Progenitor cell of endocrine pancreas (in vitro differentiated cells): ENCODE results near the gene ALDH2. TPM values are rescaled to one million over a fixed set of nuclear protein-coding genes. Genes with fewer than 3 reads are reported as not detected.

Experiments used
- DNase-seq: peaks from one replicate; pipeline ENCODE4 v3.0.0; 2021; ENCODE audit warnings: low spot score; ENCODE audit not compliant: unreplicated experiment
- H3K27ac Mint-ChIP-seq: 2 replicates; pipeline ENCODE4 v1.8.0; 2021; ENCODE audit warnings: mild to moderate bottlenecking, moderate library complexity, mixed read lengths
- H3K27me3 Mint-ChIP-seq: 2 replicates; pipeline ENCODE4 v1.8.0; 2021; ENCODE audit warnings: mixed read lengths
- H3K36me3 Mint-ChIP-seq: 2 replicates; pipeline ENCODE4 v1.8.0; 2022; ENCODE audit warnings: mixed read lengths; ENCODE audit not compliant: insufficient read depth
- H3K4me1 Mint-ChIP-seq: 2 replicates; pipeline ENCODE4 v1.8.0; 2021; ENCODE audit warnings: low read depth, mixed read lengths
- H3K4me3 Mint-ChIP-seq: 2 replicates; pipeline ENCODE4 v1.8.0; 2021; ENCODE audit warnings: low read depth, mild to moderate bottlenecking, moderate library complexity, mixed read lengths
- H3K9me3 Mint-ChIP-seq: 2 replicates; pipeline ENCODE4 v1.8.0; 2021; ENCODE audit warnings: low read depth, mixed read lengths
- total RNA-seq: library from RNA; stranded (reverse); gene quantifications from 2 replicates; pipeline ENCODE4 v1.2.1, GENCODE V29; 2021
- TF ChIP-seq, protein P1 (sequence below): fragments of 200-600 bp; sonication (generic); IDR thresholded peaks from one replicate; pipeline ENCODE4 v1.5.0; 2021; ENCODE audit warnings: antibody characterized with exemption, mild to moderate bottlenecking; ENCODE audit not compliant: unreplicated experiment

ALDH2 gene
- total RNA-seq, 1 donor from 2014 or later, result 47.3 TPM

DNA sequence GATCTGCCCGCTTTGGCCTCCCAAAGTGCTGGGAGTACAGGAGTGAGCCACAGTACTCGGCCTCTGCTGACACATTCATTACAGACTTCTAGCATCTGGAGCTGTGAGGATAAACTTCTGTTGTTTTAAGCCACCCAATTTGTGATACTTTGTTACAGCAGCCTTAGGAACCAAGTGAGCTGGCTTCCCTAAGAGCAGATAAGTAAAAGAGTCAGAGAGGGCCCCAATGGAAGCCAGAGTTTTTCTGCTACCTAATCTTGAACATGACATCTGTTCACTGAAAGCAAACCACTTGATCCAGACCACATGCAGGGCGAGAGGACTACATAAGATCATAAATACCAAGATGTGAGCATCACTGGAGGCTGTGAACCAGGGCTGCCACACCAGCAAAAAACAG is 71.6 kb downstream of the ALDH2 start:
- Mint-ChIP-seq H3K4me3 (no peak overlapping the region), H3K27ac (no peak overlapping the region), H3K9me3 (no peaks in the 10 kb centered on the region), H3K4me1 (peaks cover 22% of the 10 kb centered on the region), H3K27me3 (no peaks in the 10 kb centered on the region), H3K36me3 (peaks cover 7% of the 10 kb centered on the region)
- TF ChIP-seq, protein P1, sequence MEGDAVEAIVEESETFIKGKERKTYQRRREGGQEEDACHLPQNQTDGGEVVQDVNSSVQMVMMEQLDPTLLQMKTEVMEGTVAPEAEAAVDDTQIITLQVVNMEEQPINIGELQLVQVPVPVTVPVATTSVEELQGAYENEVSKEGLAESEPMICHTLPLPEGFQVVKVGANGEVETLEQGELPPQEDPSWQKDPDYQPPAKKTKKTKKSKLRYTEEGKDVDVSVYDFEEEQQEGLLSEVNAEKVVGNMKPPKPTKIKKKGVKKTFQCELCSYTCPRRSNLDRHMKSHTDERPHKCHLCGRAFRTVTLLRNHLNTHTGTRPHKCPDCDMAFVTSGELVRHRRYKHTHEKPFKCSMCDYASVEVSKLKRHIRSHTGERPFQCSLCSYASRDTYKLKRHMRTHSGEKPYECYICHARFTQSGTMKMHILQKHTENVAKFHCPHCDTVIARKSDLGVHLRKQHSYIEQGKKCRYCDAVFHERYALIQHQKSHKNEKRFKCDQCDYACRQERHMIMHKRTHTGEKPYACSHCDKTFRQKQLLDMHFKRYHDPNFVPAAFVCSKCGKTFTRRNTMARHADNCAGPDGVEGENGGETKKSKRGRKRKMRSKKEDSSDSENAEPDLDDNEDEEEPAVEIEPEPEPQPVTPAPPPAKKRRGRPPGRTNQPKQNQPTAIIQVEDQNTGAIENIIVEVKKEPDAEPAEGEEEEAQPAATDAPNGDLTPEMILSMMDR, result no peak
- no peak for DNase-seq

DNA sequence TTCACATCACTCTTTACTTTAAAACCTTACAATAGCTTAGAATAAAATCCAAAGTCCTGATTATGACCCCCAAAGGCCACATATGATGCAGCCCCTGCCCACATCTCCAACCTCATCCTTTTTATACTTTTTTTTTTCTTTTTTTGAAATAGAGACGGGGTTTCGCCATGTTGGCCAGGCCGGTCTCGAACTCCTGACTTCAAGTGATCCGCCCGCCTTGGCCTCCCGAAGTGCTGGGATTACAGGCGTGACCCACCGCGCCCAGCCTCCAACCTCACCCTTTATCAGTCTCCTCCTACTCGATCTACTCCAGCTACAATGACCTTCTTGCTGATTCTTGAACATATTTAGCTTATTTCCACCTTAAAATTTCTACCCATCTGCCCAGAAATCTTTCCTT is 74.1 kb downstream of the ALDH2 start:
- H3K27ac Mint-ChIP-seq, result peak overlapping the region; percentile 99
- peaks cover 35% of the 10 kb centered on the region for H3K4me1 Mint-ChIP-seq
- no peaks in the 10 kb centered on the region for H3K9me3 Mint-ChIP-seq
- H3K36me3 Mint-ChIP-seq, result peaks cover 7% of the 10 kb centered on the region
- TF ChIP-seq, protein P1, result no peak
- DNase-seq, result no peak
- H3K4me3 Mint-ChIP-seq, result peak overlapping the region; percentile 97
- no peaks in the 10 kb centered on the region for H3K27me3 Mint-ChIP-seq

- Mint-ChIP-seq H3K4me1 (peaks cover 35% of the 10 kb centered on the region), H3K36me3 (peaks cover 7% of the 10 kb centered on the region), H3K4me3 (peak overlapping the region; percentile 97), H3K9me3 (no peaks in the 10 kb centered on the region), H3K27me3 (no peaks in the 10 kb centered on the region), H3K27ac (peak overlapping the region; percentile 99)
- TF ChIP-seq, protein P1, result no peak
- DNase-seq, result no peak
These were observed 74.6 kb downstream of the ALDH2 start for GRCh38 chr12:111841236-111841749.

- Mint-ChIP-seq H3K36me3 (peaks cover 7% of the 10 kb centered on the region), H3K27me3 (no peaks in the 10 kb centered on the region), H3K27ac (peak within 1 kb of the TSS; percentile 99), H3K9me3 (no peaks in the 10 kb centered on the region), H3K4me3 (peak within 1 kb of the TSS; percentile 97), H3K4me1 (peaks cover 35% of the 10 kb centered on the region)
- peak; percentile 94 for DNase-seq
- TF ChIP-seq, protein P1, result no peak
These were observed 75.2 kb downstream of the ALDH2 start, which contains the start of gene MAPKAPK5 for GRCh38 chr12:111841750-111842555. Gene MAPKAPK5, plus strand, starts transcription at chr12:111842228. Its CDS starts 506 bp downstream, at chr12:111842734.

- Mint-ChIP-seq H3K9me3 (peaks cover 2% of the 10 kb centered on the region), H3K27me3 (no peaks in the 10 kb centered on the region), H3K4me1 (peaks cover 35% of the 10 kb centered on the region), H3K36me3 (peaks cover 9% of the 10 kb centered on the region), H3K27ac (peak overlapping the region; percentile 99), H3K4me3 (peak overlapping the region; percentile 97)
- DNase-seq, result peak; percentile 13
- TF ChIP-seq, protein P1, result no peak
These were observed 76.0 kb downstream of the ALDH2 start for GRCh38 chr12:111842556-111843396.
